Measurements from ENCODE around the gene QKI. TPM values are rescaled to one million over a fixed set of nuclear protein-coding genes. Genes with fewer than 3 reads are reported as not detected.
A peak's percentile ranks its signal among the peaks of the same experiment; 100 is the strongest.

The QKI gene
- total RNA-seq, 1 experiment from 2014 or later = 134 TPM

DNA sequence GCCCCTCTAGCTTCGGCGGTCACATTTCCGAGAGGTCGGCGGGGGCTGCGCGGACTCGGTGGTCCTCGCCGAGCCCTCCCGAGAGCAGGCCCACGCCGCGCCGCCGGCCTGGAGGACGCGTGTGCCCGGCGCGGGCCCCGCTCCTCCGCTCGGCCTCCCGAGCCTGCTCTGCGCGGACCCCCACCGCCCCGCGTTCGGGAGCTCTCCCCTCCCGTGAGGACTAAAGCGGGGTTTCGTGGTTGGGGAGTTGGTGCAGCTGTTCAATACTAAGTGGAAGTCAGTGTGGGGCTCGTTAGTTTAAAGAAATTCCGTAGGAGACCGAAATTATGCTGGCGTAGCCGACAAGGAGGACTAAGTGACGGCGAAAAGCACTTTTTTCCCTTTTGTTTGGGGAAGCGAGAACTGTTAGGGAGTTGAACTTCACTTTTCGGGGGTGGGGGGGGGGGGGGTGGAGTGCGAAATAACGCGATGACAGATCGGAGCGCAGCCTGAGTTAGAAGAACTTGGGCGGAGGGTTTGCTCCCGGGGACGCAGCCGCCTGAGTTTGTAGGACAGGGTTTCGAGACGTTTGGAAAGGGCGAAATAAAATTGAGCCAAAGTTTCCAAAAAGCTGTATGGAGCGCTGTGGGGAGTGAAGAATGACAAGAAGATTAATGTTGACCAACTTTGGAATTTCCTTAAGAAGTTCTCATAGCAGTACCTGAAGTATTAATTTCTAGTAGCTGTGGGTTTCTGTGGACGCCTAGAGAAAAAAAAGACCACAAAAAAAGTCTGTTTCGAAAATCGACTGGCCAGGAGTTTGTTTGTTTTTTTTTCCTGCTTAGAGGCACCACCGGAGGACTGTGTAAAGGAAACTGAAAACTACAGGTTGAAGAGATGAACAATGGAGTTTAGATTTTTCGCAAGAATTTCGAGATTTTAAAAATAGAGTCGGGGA is 1.4 kb downstream of the QKI start:
- no peaks in the 10 kb centered on the region for H3K27me3 ChIP-seq (replicated peaks; ENCODE audit: control insufficient read depth, insufficient read depth, low read length)
- peak overlapping the region; percentile 94 for H3K4me3 Mint-ChIP-seq (ENCODE audit: unreplicated experiment)
- peak overlapping the region; percentile 83 for H3K4me3 ChIP-seq (ENCODE audit: low read depth, low read length)
- intact Hi-C loops (cut with micrococcal nuclease; ENCODE audit: unreplicated experiment) = loop anchor here (1.0 kb wide), 4 partner anchors 92 to 540 kb away; no protein-coding TSS in a partner anchor
- H3K36me3 ChIP-seq (ENCODE audit: control insufficient read depth, insufficient read depth, low read length) = no peaks in the 10 kb centered on the region
- TSS peak; percentile 42 for BruUV-seq (replicated peaks)
- TF ChIP-seq, protein P1, sequence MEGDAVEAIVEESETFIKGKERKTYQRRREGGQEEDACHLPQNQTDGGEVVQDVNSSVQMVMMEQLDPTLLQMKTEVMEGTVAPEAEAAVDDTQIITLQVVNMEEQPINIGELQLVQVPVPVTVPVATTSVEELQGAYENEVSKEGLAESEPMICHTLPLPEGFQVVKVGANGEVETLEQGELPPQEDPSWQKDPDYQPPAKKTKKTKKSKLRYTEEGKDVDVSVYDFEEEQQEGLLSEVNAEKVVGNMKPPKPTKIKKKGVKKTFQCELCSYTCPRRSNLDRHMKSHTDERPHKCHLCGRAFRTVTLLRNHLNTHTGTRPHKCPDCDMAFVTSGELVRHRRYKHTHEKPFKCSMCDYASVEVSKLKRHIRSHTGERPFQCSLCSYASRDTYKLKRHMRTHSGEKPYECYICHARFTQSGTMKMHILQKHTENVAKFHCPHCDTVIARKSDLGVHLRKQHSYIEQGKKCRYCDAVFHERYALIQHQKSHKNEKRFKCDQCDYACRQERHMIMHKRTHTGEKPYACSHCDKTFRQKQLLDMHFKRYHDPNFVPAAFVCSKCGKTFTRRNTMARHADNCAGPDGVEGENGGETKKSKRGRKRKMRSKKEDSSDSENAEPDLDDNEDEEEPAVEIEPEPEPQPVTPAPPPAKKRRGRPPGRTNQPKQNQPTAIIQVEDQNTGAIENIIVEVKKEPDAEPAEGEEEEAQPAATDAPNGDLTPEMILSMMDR (IDR thresholded peaks at IDR 0.05; ENCODE audit: insufficient read depth in 1 of 2, low read depth in 1 of 2, low read length in 1 of 2, severe bottlenecking in 1 of 2, unreplicated experiment in 1 of 2) = no peak
- H3K9me3 ChIP-seq = no peaks in the 10 kb centered on the region
- peaks cover 21% of the 10 kb centered on the region for H3K36me3 Mint-ChIP-seq (ENCODE audit: insufficient read depth, unreplicated experiment)
- DNase-seq = peak in 1 of 2 experiments; percentile 24
- no peaks in the 10 kb centered on the region for H3K9me3 Mint-ChIP-seq (ENCODE audit: unreplicated experiment)
- ChIA-PET CTCF (interaction anchor here (0.9 to 1.0 kb wide), 4 partner anchors 10 to 1733 kb away, joined by 3 read pairs; no protein-coding TSS in a partner anchor), POLR2A (no interaction called here)
- H3K27me3 Mint-ChIP-seq (ENCODE audit: insufficient read depth, unreplicated experiment) = no peaks in the 10 kb centered on the region
- peak overlapping the region; percentile 97 for H3K27ac Mint-ChIP-seq (ENCODE audit: unreplicated experiment)
- peaks cover 36% of the 10 kb centered on the region for H3K4me1 ChIP-seq
- H3K4me1 Mint-ChIP-seq (ENCODE audit: low read depth, unreplicated experiment) = peaks cover 22% of the 10 kb centered on the region

GRCh38 chr6:163416557-163417253 is 2.2 kb downstream of the QKI start:
- no peaks in the 10 kb centered on the region for H3K9me3 Mint-ChIP-seq (ENCODE audit: unreplicated experiment)
- TF ChIP-seq, protein P1 (IDR thresholded peaks at IDR 0.05; ENCODE audit: insufficient read depth in 1 of 2, low read depth in 1 of 2, low read length in 1 of 2, severe bottlenecking in 1 of 2, unreplicated experiment in 1 of 2) = peak; percentile 51 to 60
- intact Hi-C loops (cut with micrococcal nuclease; ENCODE audit: unreplicated experiment) = loop anchor here (1.0 kb wide), 4 partner anchors 92 to 540 kb away; no protein-coding TSS in a partner anchor

GRCh38 chr6:163417595-163417994 is 3.1 kb downstream of the QKI start:
- no TSS peak for BruUV-seq (replicated peaks)
- no peak for DNase-seq
- Mint-ChIP-seq H3K27ac (ENCODE audit: unreplicated experiment) (no peak overlapping the region), H3K36me3 (ENCODE audit: insufficient read depth, unreplicated experiment) (peaks cover 10% of the 10 kb centered on the region), H3K4me3 (ENCODE audit: unreplicated experiment) (peak overlapping the region; percentile 94), H3K27me3 (ENCODE audit: insufficient read depth, unreplicated experiment) (no peaks in the 10 kb centered on the region), H3K4me1 (ENCODE audit: low read depth, unreplicated experiment) (peaks cover 14% of the 10 kb centered on the region), H3K9me3 (ENCODE audit: unreplicated experiment) (no peaks in the 10 kb centered on the region)
- intact Hi-C loops (cut with micrococcal nuclease; ENCODE audit: unreplicated experiment) = no loop called here
- H3K36me3 ChIP-seq (ENCODE audit: control insufficient read depth, insufficient read depth, low read length) = no peaks in the 10 kb centered on the region
- peaks cover 23% of the 10 kb centered on the region for H3K4me1 ChIP-seq
- TF ChIP-seq, protein P1 (IDR thresholded peaks at IDR 0.05; ENCODE audit: insufficient read depth in 1 of 2, low read depth in 1 of 2, low read length in 1 of 2, severe bottlenecking in 1 of 2, unreplicated experiment in 1 of 2) = no peak
- ChIA-PET POLR2A (no interaction called here), CTCF (no interaction called here)
- H3K27me3 ChIP-seq (replicated peaks; ENCODE audit: control insufficient read depth, insufficient read depth, low read length) = no peaks in the 10 kb centered on the region
- no peaks in the 10 kb centered on the region for H3K9me3 ChIP-seq
- no peak overlapping the region for H3K4me3 ChIP-seq (ENCODE audit: low read depth, low read length)

More at GRCh38 chr6:163416557-163417253, 2.2 kb downstream of the QKI start:
- no peaks in the 10 kb centered on the region for H3K27me3 ChIP-seq (replicated peaks; ENCODE audit: control insufficient read depth, insufficient read depth, low read length)
- peaks cover 13% of the 10 kb centered on the region for H3K36me3 Mint-ChIP-seq (ENCODE audit: insufficient read depth, unreplicated experiment)
- peak overlapping the region; percentile 83 for H3K4me3 ChIP-seq (ENCODE audit: low read depth, low read length)
- peaks cover 14% of the 10 kb centered on the region for H3K4me1 Mint-ChIP-seq (ENCODE audit: low read depth, unreplicated experiment)
- no peaks in the 10 kb centered on the region for H3K36me3 ChIP-seq (ENCODE audit: control insufficient read depth, insufficient read depth, low read length)
- peak overlapping the region; percentile 97 for H3K27ac Mint-ChIP-seq (ENCODE audit: unreplicated experiment)
- ChIA-PET CTCF (interaction anchor here (0.6 to 1.0 kb wide), 7 partner anchors 9 to 1734 kb away, joined by 3 to 5 read pairs (median 3); no protein-coding TSS in a partner anchor), POLR2A (no interaction called here)
- H3K9me3 ChIP-seq = no peaks in the 10 kb centered on the region
- BruUV-seq (replicated peaks) = no TSS peak
- H3K4me3 Mint-ChIP-seq (ENCODE audit: unreplicated experiment) = peak overlapping the region; percentile 94
- H3K27me3 Mint-ChIP-seq (ENCODE audit: insufficient read depth, unreplicated experiment) = no peaks in the 10 kb centered on the region
- peaks cover 31% of the 10 kb centered on the region for H3K4me1 ChIP-seq
- peak in 1 of 2 experiments; percentile 66 for DNase-seq

All from Caco-2 (cell line).